CD4-positive, alpha-beta T cell treated with Interleukin-21 for 1 hour (primary cell): ENCODE results near the gene GPATCH8.
"Not testable (repeated sequence)": the region's sequence is repeated elsewhere in the genome, so short reads cannot be mapped to it uniquely, and the experiment has no call there.

ENCODE experiments used
- DNase-seq: peaks from one replicate; pipeline ENCODE4 v3.0.0-alpha.2; 2020

The GPATCH8 gene

GRCh38 chr17:44523672-44523972 lies 20.4 kb upstream of the GPATCH8 start:
- no peak for DNase-seq

GRCh38 chr17:44522883-44523671 lies 19.9 kb upstream of the GPATCH8 start:
- peak; percentile 41 for DNase-seq

GRCh38 chr17:44518032-44518431 lies 14.8 kb upstream of the GPATCH8 start:
- no peak for DNase-seq

GRCh38 chr17:44511241-44512134 lies 8.3 kb upstream of the GPATCH8 start:
- not testable (repeated sequence) for DNase-seq

GRCh38 chr17:44506939-44507604 lies 3.9 kb upstream of the GPATCH8 start:
- not testable (repeated sequence) for DNase-seq

- DNase-seq: peak; percentile 5
Measured at GRCh38 chr17:44502598-44503146, 534 bp downstream of the GPATCH8 start.

- DNase-seq: no peak
Measured at GRCh38 chr17:44501866-44502375, 1.3 kb downstream of the GPATCH8 start.

- DNase-seq: no peak
Measured at GRCh38 chr17:44499722-44500121, 3.5 kb downstream of the GPATCH8 start.

- no peak for DNase-seq
Measured at GRCh38 chr17:44496815-44497214, 6.4 kb downstream of the GPATCH8 start.

GRCh38 chr17:44493339-44493738 lies 9.9 kb downstream of the GPATCH8 start:
- no peak for DNase-seq

- DNase-seq: no peak
Measured at GRCh38 chr17:44492706-44493272, 10.4 kb downstream of the GPATCH8 start.

GRCh38 chr17:44489581-44489980 lies 13.6 kb downstream of the GPATCH8 start:
- no peak for DNase-seq

- DNase-seq: no peak
Measured at GRCh38 chr17:44487170-44487569, 16.0 kb downstream of the GPATCH8 start.

- DNase-seq: no peak
Measured at GRCh38 chr17:44473367-44473766, 29.8 kb downstream of the GPATCH8 start.

GRCh38 chr17:44469676-44470075 lies 33.5 kb downstream of the GPATCH8 start:
- no peak for DNase-seq

- no peak for DNase-seq
Measured at GRCh38 chr17:44467108-44467507, 36.1 kb downstream of the GPATCH8 start.

- DNase-seq: no peak
Measured at GRCh38 chr17:44466339-44466738, 36.9 kb downstream of the GPATCH8 start.

GRCh38 chr17:44465897-44466296 lies 37.3 kb downstream of the GPATCH8 start:
- DNase-seq: no peak

GRCh38 chr17:44465276-44465675 lies 37.9 kb downstream of the GPATCH8 start:
- no peak for DNase-seq

- no peak for DNase-seq
Measured at GRCh38 chr17:44464037-44464436, 39.2 kb downstream of the GPATCH8 start.

- no peak for DNase-seq
Measured at GRCh38 chr17:44451832-44452231, 51.4 kb downstream of the GPATCH8 start.

GRCh38 chr17:44451016-44451627 lies 52.1 kb downstream of the GPATCH8 start:
- no peak for DNase-seq
